ENCODE measurements around the gene SSU72.

- TF ChIP-seq CTCF (IDR thresholded peaks at IDR 0.05) (no peak), POLR2A (IDR thresholded peaks at IDR 0.05) (no peak)
Measured at GRCh38 chr1:1602968-1603506, 28.4 kb upstream of the SSU72 start.

Measured in esophagus squamous epithelium (tissue), 4 donors.